RWPE1 (cell line): ENCODE data around the gene ECI2.
"Not testable (repeated sequence)": the region's sequence is repeated elsewhere in the genome, so short reads cannot be mapped to it uniquely, and the experiment has no call there.

Source experiments
- CTCF ChIA-PET: fragments of 350-600 bp; sonication (Branson Sonifier 250); formaldehyde crosslinking; extraction: SDS; loops from one replicate; lab custom pipeline; 2021; lab: Yijun Ruan, JAX
- POLR2A ChIA-PET: fragments of 400-600 bp; formaldehyde crosslinking; extraction: SDS; loops from one replicate; lab custom pipeline; 2020; ENCODE audit warnings: antibody characterized with exemption; ENCODE audit not compliant: low non-redundant PET; lab: Yijun Ruan, JAX
- DNase-seq: peaks from one replicate; pipeline ENCODE4 v3.0.0; 2012; ENCODE audit warnings: low spot score
- H3K27ac ChIP-seq: fragments of 450-650 bp; 2 replicates; pipeline ENCODE4 v1.5.1; 2017
- TF ChIP-seq, protein P1 (sequence below): fragments of 450-650 bp; conservative IDR thresholded peaks from 2 replicates; pipeline ENCODE4 v1.5.1; 2017; ENCODE audit warnings: low read depth, mild to moderate bottlenecking

Gene ECI2

DNA sequence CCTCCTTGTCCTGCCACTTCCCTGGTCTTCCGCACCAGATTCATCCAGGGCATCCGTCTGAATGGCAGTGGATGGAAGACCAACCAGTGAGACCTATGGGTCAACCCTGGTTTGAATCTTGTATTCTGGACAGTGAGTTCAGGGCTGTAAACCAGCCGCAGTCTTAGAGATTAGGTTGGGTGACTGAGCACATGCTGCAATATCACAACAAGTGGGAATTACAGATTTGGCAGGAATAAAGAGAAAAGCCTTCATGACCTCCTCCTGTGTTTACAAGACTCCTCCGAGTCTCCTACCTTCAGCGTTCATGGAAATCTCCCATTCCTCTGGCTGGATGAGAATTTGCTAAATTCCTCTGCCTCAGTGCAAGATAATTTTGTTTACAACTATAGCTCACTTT, 9.9 kb downstream of the ECI2 start:
- POLR2A ChIA-PET, result no interaction called here
- CTCF ChIA-PET, result interaction anchor here (0.7 kb wide), 1 partner anchor 522 kb away, joined by 3 read pairs; no protein-coding TSS in a partner anchor
- H3K27ac ChIP-seq, result no peak overlapping the region
- no peak for DNase-seq
- TF ChIP-seq, protein P1, sequence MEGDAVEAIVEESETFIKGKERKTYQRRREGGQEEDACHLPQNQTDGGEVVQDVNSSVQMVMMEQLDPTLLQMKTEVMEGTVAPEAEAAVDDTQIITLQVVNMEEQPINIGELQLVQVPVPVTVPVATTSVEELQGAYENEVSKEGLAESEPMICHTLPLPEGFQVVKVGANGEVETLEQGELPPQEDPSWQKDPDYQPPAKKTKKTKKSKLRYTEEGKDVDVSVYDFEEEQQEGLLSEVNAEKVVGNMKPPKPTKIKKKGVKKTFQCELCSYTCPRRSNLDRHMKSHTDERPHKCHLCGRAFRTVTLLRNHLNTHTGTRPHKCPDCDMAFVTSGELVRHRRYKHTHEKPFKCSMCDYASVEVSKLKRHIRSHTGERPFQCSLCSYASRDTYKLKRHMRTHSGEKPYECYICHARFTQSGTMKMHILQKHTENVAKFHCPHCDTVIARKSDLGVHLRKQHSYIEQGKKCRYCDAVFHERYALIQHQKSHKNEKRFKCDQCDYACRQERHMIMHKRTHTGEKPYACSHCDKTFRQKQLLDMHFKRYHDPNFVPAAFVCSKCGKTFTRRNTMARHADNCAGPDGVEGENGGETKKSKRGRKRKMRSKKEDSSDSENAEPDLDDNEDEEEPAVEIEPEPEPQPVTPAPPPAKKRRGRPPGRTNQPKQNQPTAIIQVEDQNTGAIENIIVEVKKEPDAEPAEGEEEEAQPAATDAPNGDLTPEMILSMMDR, result no peak

DNA sequence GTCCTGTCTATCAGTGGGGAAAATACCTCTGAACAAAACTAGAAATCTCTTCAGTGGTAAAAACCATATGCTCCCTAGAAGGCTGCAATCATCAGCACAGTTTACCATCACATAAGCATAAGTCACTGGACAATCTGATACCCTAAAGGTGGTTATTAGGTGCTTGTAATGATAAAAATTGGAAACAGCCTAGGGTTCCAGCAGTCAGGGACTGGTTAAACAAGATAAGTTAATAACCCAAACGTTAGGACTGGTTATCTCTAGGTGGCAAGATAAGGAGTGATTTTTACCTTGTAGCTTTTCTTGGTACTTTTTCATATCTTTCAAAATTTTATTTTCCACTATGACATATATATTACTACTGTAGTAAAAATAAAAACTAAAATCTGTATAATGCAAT, 11.0 kb downstream of the ECI2 start:
- CTCF ChIA-PET, result interaction anchor here (0.5 kb wide), 1 partner anchor 9 kb away, joined by 3 read pairs; no protein-coding TSS in a partner anchor
- POLR2A ChIA-PET, result no interaction called here
- no peak for DNase-seq
- TF ChIP-seq, protein P1, result no peak
- H3K27ac ChIP-seq, result no peak overlapping the region

GRCh38 chr6:4115741-4116140, 19.6 kb downstream of the ECI2 start:
- POLR2A ChIA-PET, result no interaction called here
- no peak for DNase-seq
- H3K27ac ChIP-seq, result no peak overlapping the region
- CTCF ChIA-PET, result interaction anchor here (0.8 kb wide), 1 partner anchor 9 kb away, joined by 3 read pairs; no protein-coding TSS in a partner anchor
- TF ChIP-seq, protein P1, result no peak

DNA sequence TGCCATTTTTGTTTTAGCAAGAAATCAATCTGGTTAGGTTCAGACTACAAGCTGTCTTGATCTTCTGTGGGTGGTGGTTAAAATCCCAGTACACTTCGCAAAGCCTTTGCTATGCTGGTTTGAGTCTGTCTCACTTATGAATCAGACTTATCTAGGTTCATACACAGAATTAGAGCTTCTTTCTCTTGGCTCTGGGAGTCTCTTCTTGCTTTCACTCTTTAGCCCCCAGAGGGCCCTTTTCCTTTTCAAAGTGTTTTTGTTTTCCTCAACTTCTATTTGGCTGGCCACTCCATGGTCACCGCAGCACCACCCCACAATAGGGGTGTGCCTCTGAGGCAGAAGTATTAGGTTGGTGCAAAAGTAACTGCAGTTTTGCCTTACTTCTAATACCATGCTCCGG, 21.3 kb downstream of the ECI2 start:
- no peak for DNase-seq
- TF ChIP-seq, protein P1, result no peak
- H3K27ac ChIP-seq, result no peak overlapping the region
- POLR2A ChIA-PET, result no interaction called here
- CTCF ChIA-PET, result no interaction called here

- no peak for DNase-seq
These were observed 21.7 kb downstream of the ECI2 start for GRCh38 chr6:4113649-4114048.

GRCh38 chr6:4112366-4112765, 23.0 kb downstream of the ECI2 start:
- DNase-seq, result no peak
- ChIA-PET POLR2A (no interaction called here), CTCF (no interaction called here)
- TF ChIP-seq, protein P1, result no peak
- H3K27ac ChIP-seq, result no peak overlapping the region

More at GRCh38 chr6:4113649-4114048, 21.7 kb downstream of the ECI2 start:
- ChIA-PET CTCF (no interaction called here), POLR2A (no interaction called here)
- TF ChIP-seq, protein P1, result no peak
- H3K27ac ChIP-seq, result no peak overlapping the region

GRCh38 chr6:4109363-4109815, 26.0 kb downstream of the ECI2 start:
- H3K27ac ChIP-seq, CTCF ChIA-PET, DNase-seq, POLR2A ChIA-PET: not testable (repeated sequence)
